Measurements from ENCODE around the gene AKAP8L. TPM values are rescaled to one million over a fixed set of nuclear protein-coding genes. Genes with fewer than 3 reads are reported as not detected.

The AKAP8L gene
- polyA plus RNA-seq, 1 experiment, result 30.4 TPM

GRCh38 chr19:15464394-15465385, 45.9 kb upstream of the AKAP8L start, which contains the start of gene RASAL3:
Gene RASAL3 (minus strand): TSS chr19:15464544. CDS start chr19:15464358, 186 bp downstream.
- no peak within 1 kb of the TSS for H3K4me3 ChIP-seq (ENCODE audit: low read depth, low read length)
- H3K27me3 ChIP-seq (ENCODE audit: control insufficient read depth, insufficient read depth, low read length), result peaks cover 22% of the 10 kb centered on the region
- ChIA-PET POLR2A (interaction anchor here (0.6 kb wide), 1 partner anchor 51 kb away, joined by 4 read pairs; no protein-coding TSS in a partner anchor), CTCF (no interaction called here)
- no peak within 1 kb of the TSS for H3K27ac ChIP-seq (ENCODE audit: low read depth, low read length)
- no peak for DNase-seq (ENCODE audit: low read depth, low spot score)
- no peak for TF ChIP-seq CTCF (IDR thresholded peaks at IDR 0.05; ENCODE audit: low read depth, low read length)
- no peaks in the 10 kb centered on the region; the same call in 1 of the 2 replicates for H3K9me3 ChIP-seq (ENCODE audit: control insufficient read depth, insufficient read depth, low read length)

GRCh38 chr19:15463861-15464371, 45.1 kb upstream of the AKAP8L start:
- CTCF ChIA-PET, result no interaction called here
- TF ChIP-seq CTCF (IDR thresholded peaks at IDR 0.05; ENCODE audit: low read depth, low read length), result no peak
- DNase-seq (ENCODE audit: low read depth, low spot score), result no peak

GRCh38 chr19:15461694-15462093, 42.9 kb upstream of the AKAP8L start:
- ChIA-PET POLR2A (no interaction called here), CTCF (no interaction called here)
- TF ChIP-seq CTCF (IDR thresholded peaks at IDR 0.05; ENCODE audit: low read depth, low read length), result no peak
- Histone ChIP-seq H3K27ac (ENCODE audit: low read depth, low read length) (no peak overlapping the region), H3K4me3 (ENCODE audit: low read depth, low read length) (no peak overlapping the region), H3K9me3 (ENCODE audit: control insufficient read depth, insufficient read depth, low read length) (peaks cover 2% of the 10 kb centered on the region; the same call in 1 of the 2 replicates), H3K27me3 (ENCODE audit: control insufficient read depth, insufficient read depth, low read length) (peaks cover 35% of the 10 kb centered on the region)
- DNase-seq (ENCODE audit: low read depth, low spot score), result no peak

More at GRCh38 chr19:15463861-15464371, 45.1 kb upstream of the AKAP8L start:
- no peak overlapping the region for H3K4me3 ChIP-seq (ENCODE audit: low read depth, low read length)
- POLR2A ChIA-PET, result no interaction called here
- H3K9me3 ChIP-seq (ENCODE audit: control insufficient read depth, insufficient read depth, low read length), result no peaks in the 10 kb centered on the region; the same call in 1 of the 2 replicates
- peaks cover 22% of the 10 kb centered on the region for H3K27me3 ChIP-seq (ENCODE audit: control insufficient read depth, insufficient read depth, low read length)
- H3K27ac ChIP-seq (ENCODE audit: low read depth, low read length), result no peak overlapping the region

GRCh38 chr19:15457701-15458484, 39.1 kb upstream of the AKAP8L start:
- no peak for DNase-seq (ENCODE audit: low read depth, low spot score)
- H3K27ac ChIP-seq (ENCODE audit: low read depth, low read length), result no peak overlapping the region
- POLR2A ChIA-PET, result no interaction called here
- TF ChIP-seq CTCF (IDR thresholded peaks at IDR 0.05; ENCODE audit: low read depth, low read length), result no peak
- peaks cover 42% of the 10 kb centered on the region for H3K27me3 ChIP-seq (ENCODE audit: control insufficient read depth, insufficient read depth, low read length)
- peaks cover 4% of the 10 kb centered on the region; the same call in 1 of the 2 replicates for H3K9me3 ChIP-seq (ENCODE audit: control insufficient read depth, insufficient read depth, low read length)
- H3K4me3 ChIP-seq (ENCODE audit: low read depth, low read length), result no peak overlapping the region
- CTCF ChIA-PET, result no interaction called here

Data from AG04450 (cell line).